GM23248 (cell line): ENCODE data around the gene CASK. TPM values are rescaled to one million over a fixed set of nuclear protein-coding genes. Genes with fewer than 3 reads are reported as not detected.

Experiments
- DNase-seq: peaks from one replicate; pipeline ENCODE4 v3.0.0-alpha.2; 2015
- H2AFZ ChIP-seq: fragments of 200-600 bp; sonication (generic); 2 replicates; pipeline ENCODE4 v1.6.1; 2016; ENCODE audit warnings: antibody characterized with exemption
- H3F3A ChIP-seq: fragments of 200-600 bp; sonication (generic); 2 replicates; pipeline ENCODE4 v1.6.1; 2016; ENCODE audit warnings: mild to moderate bottlenecking, antibody characterized with exemption, mixed run types; ENCODE audit not compliant: insufficient read depth
- H3K27ac ChIP-seq: fragments of 200-600 bp; sonication (generic); 2 replicates; pipeline ENCODE4 v1.5.1; 2016; ENCODE audit warnings: mild to moderate bottlenecking
- H3K27me3 ChIP-seq: fragments of 200-600 bp; sonication (generic); replicated peaks from 2 replicates; pipeline ENCODE4 v1.6.1; 2016; ENCODE audit warnings: mild to moderate bottlenecking; ENCODE audit not compliant: insufficient read depth
- H3K36me3 ChIP-seq: fragments of 200-600 bp; sonication (generic); 2 replicates; pipeline ENCODE4 v1.6.1; 2016; ENCODE audit warnings: low read depth, mild to moderate bottlenecking
- H3K4me1 ChIP-seq: fragments of 200-600 bp; sonication (generic); 2 replicates; pipeline ENCODE4 v1.6.1; 2016; ENCODE audit warnings: mild to moderate bottlenecking; ENCODE audit not compliant: insufficient read depth
- H3K4me2 ChIP-seq: fragments of 200-600 bp; sonication (generic); one replicate; pipeline ENCODE4 v1.6.1; 2016; ENCODE audit warnings: mild to moderate bottlenecking; ENCODE audit not compliant: unreplicated experiment
- H3K4me3 ChIP-seq: fragments of 200-600 bp; sonication (generic); 2 replicates; pipeline ENCODE4 v1.5.1; 2016; ENCODE audit warnings: mild to moderate bottlenecking
- H3K79me2 ChIP-seq: fragments of 200-600 bp; sonication (generic); 2 replicates; pipeline ENCODE4 v1.6.1; 2016; ENCODE audit warnings: mild to moderate bottlenecking; ENCODE audit not compliant: insufficient read depth
- H3K9ac ChIP-seq: fragments of 200-600 bp; sonication (generic); 2 replicates; pipeline ENCODE4 v1.6.1; 2016; ENCODE audit warnings: mild to moderate bottlenecking
- H3K9me2 ChIP-seq: fragments of 200-600 bp; sonication (generic); 2 replicates; pipeline ENCODE4 v1.6.1; 2016; ENCODE audit warnings: mixed run types, mild to moderate bottlenecking, moderate library complexity; ENCODE audit not compliant: insufficient read depth
- H3K9me3 ChIP-seq: fragments of 200-600 bp; sonication (generic); one replicate; pipeline ENCODE4 v1.6.1; 2017; ENCODE audit warnings: low read depth
- H4K20me1 ChIP-seq: fragments of 200-600 bp; sonication (generic); 2 replicates; pipeline ENCODE4 v1.6.0; 2016; ENCODE audit not compliant: insufficient read depth
- EZH2 ChIP-seq: fragments of 200-600 bp; sonication (generic); IDR thresholded peaks from 2 replicates; pipeline ENCODE4 v1.6.1; 2018; ENCODE audit warnings: antibody characterized with exemption, mild to moderate bottlenecking; ENCODE audit not compliant: insufficient read depth, poor library complexity, severe bottlenecking
- EZH2phosphoT487 ChIP-seq: fragments of 200-600 bp; sonication (generic); IDR thresholded peaks from 2 replicates; pipeline ENCODE4 v1.6.1; 2018; ENCODE audit warnings: antibody characterized with exemption, moderate library complexity, mild to moderate bottlenecking, low read depth; ENCODE audit not compliant: insufficient read depth
- WGBS, 2 experiments: methylation state at CpG; one replicate each; pipeline ENCODE4 v1.1.6; 2015 to 2017; ENCODE audit warnings: low lambda C conversion rate in 2 of 2, low coverage in 1 of 2; ENCODE audit errors: missing lambda C conversion rate in 2 of 2; 5-methylcytosine and 5-hydroxymethylcytosine counted together
- in situ Hi-C: fragments of 300-500 bp; cut with MboI; formaldehyde crosslinking; loops from 2 replicates; pipeline ENCODE4 v1.15.0; 2020
- polyA plus RNA-seq: library from polyadenylated mRNA; unstranded; fragments of >200 nt; fragmentation: Nextera tagmentation; extraction: Ambion mirVana; gene quantifications from 2 replicates; pipeline ENCODE4 v1.2.1, GENCODE V29; 2016
- total RNA-seq: library from RNA; depleted of rRNA; stranded (reverse); fragments of >200 nt; shearing (Covaris generic); gene quantifications from 2 replicates; pipeline ENCODE4 v1.2.3, GENCODE V29; 2014

The CASK gene
- total and polyA plus RNA-seq, 2 experiments from 2014 or later = 2.5 to 29.2 TPM

DNA sequence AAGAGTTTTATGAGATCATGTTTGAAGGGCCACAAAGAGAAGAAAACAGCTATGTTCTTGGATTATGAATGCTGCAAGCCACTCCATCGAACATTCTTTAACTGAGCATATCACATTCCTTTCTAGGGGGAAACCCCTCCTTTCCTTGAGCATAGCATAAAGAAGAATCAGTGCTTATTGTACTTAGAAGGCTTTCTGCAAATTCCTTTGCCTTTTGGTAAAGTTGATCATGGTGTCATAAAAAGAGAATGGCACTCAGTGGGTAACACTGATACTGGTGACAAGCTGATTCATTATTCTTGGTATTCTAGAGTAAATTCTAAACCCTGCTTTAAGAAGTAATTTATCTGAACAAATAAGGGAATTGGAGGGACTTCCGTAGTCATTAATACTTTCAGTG, 323.1 kb downstream of the CASK start:
- 43 to 50% methylated on average over 2 of the region's 2 CpGs for WGBS, 2 experiments
- in situ Hi-C loops = no loop called here
- Histone ChIP-seq H3F3A (0 out of 2 replicates have a peak, but pooled peaks cover 6% of the 10 kb centered on the region), H3K4me1 (peaks cover 15% of the 10 kb centered on the region), H3K9ac (no peak overlapping the region), H3K9me2 (no peaks in the 10 kb centered on the region), H3K36me3 (no peaks in the 10 kb centered on the region), H3K27me3 (no peaks in the 10 kb centered on the region), H3K79me2 (no peaks in the 10 kb centered on the region), H3K4me3 (no peak overlapping the region), H3K9me3 (no peaks in the 10 kb centered on the region), H3K27ac (no peak overlapping the region), H2AFZ (no peak overlapping the region), H4K20me1 (no peaks in the 10 kb centered on the region), H3K4me2 (no peak overlapping the region)
- no peak for TF ChIP-seq EZH2phosphoT487
- no peak for TF ChIP-seq EZH2
- peak; percentile 43 for DNase-seq

DNA sequence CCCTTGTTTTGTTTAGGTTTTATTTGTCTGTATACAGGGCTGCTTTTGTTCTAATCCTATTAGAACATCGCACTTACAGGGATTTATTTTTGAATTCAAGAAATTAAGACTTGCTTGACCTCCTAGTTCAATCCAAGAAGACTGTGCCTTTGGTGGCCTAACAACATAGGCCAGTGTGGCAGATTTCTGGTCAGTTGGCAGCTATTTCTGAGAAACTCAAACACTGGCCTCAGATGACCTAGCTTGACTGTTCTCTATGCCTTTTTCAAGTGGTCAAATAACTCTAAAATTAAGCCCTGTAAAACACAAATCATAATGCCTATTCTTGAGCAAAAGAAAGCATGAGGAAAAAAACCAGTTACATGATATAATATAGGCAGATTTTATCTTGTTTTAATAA, 323.8 kb downstream of the CASK start:
- in situ Hi-C loops = no loop called here
- Histone ChIP-seq H3K4me3 (no peak overlapping the region), H3K36me3 (no peaks in the 10 kb centered on the region), H3K79me2 (no peaks in the 10 kb centered on the region), H3F3A (0 out of 2 replicates have a peak, but pooled peaks cover 6% of the 10 kb centered on the region), H3K9ac (no peak overlapping the region), H3K9me3 (no peaks in the 10 kb centered on the region), H3K4me1 (peaks cover 15% of the 10 kb centered on the region), H3K27ac (no peak overlapping the region), H4K20me1 (no peaks in the 10 kb centered on the region), H3K4me2 (no peak overlapping the region), H3K9me2 (no peaks in the 10 kb centered on the region), H3K27me3 (no peaks in the 10 kb centered on the region), H2AFZ (no peak overlapping the region)
- WGBS, 2 experiments = 91 to 100% methylated on average over 1 of the region's 1 CpG
- no peak for DNase-seq
- TF ChIP-seq EZH2phosphoT487 (no peak), EZH2 (no peak)

- H4K20me1 ChIP-seq = no peaks in the 10 kb centered on the region
- no peaks in the 10 kb centered on the region for H3K36me3 ChIP-seq
- no peaks in the 10 kb centered on the region for H3K27me3 ChIP-seq
- H3K27ac ChIP-seq = no peak overlapping the region
- H3K4me1 ChIP-seq = peaks cover 9% of the 10 kb centered on the region
- 0 out of 2 replicates have a peak, but pooled peaks cover 6% of the 10 kb centered on the region for H3F3A ChIP-seq
- no peak overlapping the region for H2AFZ ChIP-seq
- no peak overlapping the region for H3K9ac ChIP-seq
- H3K4me3 ChIP-seq = no peak overlapping the region
- H3K79me2 ChIP-seq = no peaks in the 10 kb centered on the region
- in situ Hi-C loops = no loop called here
- H3K9me3 ChIP-seq = no peaks in the 10 kb centered on the region
- no peaks in the 10 kb centered on the region for H3K9me2 ChIP-seq
- 89 to 95% methylated on average over 3 of the region's 3 CpGs for WGBS, 2 experiments
- no peak overlapping the region for H3K4me2 ChIP-seq
- no peak for TF ChIP-seq EZH2
- TF ChIP-seq EZH2phosphoT487 = no peak
- peak; percentile 10 for DNase-seq
Measured at GRCh38 chrX:41596596-41596995, 326.8 kb downstream of the CASK start.

DNA sequence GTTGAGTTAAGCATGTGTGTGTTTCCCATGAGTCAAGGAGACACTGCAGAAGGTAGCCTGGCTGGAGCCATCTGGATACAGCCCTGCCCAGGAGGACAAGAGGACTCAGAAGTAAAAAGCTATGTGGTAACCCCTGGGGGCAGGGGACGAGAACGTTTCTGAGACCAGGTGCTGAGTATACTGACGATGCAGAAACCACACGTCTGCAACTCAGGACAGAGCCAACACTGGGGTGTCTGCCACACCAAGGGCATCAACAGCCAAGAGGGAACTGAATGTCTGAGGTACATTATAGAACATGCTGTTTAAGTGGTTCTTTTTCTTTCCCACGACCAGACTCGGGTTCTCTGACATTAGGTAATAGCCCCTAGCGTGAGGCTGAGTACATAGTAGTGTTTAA, 328.7 kb downstream of the CASK start:
- Histone ChIP-seq H4K20me1 (no peaks in the 10 kb centered on the region), H3K9ac (no peak overlapping the region), H3K4me1 (peaks cover 3% of the 10 kb centered on the region; the same call in 1 of the 2 replicates), H3K36me3 (no peaks in the 10 kb centered on the region), H3K9me3 (no peaks in the 10 kb centered on the region), H2AFZ (no peak overlapping the region), H3F3A (no peaks in the 10 kb centered on the region), H3K27ac (no peak overlapping the region), H3K79me2 (no peaks in the 10 kb centered on the region), H3K27me3 (no peaks in the 10 kb centered on the region), H3K9me2 (no peaks in the 10 kb centered on the region), H3K4me2 (no peak overlapping the region), H3K4me3 (no peak overlapping the region)
- 99% methylated on average over 7 of the region's 7 CpGs for WGBS, 2 experiments
- no peak for DNase-seq
- TF ChIP-seq EZH2 (no peak), EZH2phosphoT487 (no peak)
- in situ Hi-C loops = no loop called here

GRCh38 chrX:41591906-41592305, 331.4 kb downstream of the CASK start:
- no peaks in the 10 kb centered on the region for H3K9me2 ChIP-seq
- H3F3A ChIP-seq = no peaks in the 10 kb centered on the region
- TF ChIP-seq EZH2phosphoT487 (no peak), EZH2 (no peak)
- WGBS, 2 experiments = 90 to 93% methylated on average over 4 of the region's 4 CpGs
- H3K9ac ChIP-seq = no peak overlapping the region
- H4K20me1 ChIP-seq = no peaks in the 10 kb centered on the region
- H3K9me3 ChIP-seq = no peaks in the 10 kb centered on the region
- no peak overlapping the region for H3K4me2 ChIP-seq
- no peak overlapping the region for H3K4me3 ChIP-seq
- H2AFZ ChIP-seq = no peak overlapping the region
- no peak overlapping the region for H3K27ac ChIP-seq
- no peaks in the 10 kb centered on the region for H3K36me3 ChIP-seq
- DNase-seq = no peak
- no peaks in the 10 kb centered on the region for H3K27me3 ChIP-seq
- no peaks in the 10 kb centered on the region for H3K79me2 ChIP-seq
- H3K4me1 ChIP-seq = no peaks in the 10 kb centered on the region
- in situ Hi-C loops = no loop called here
